ENCODE results near the gene RETN. TPM values are rescaled to one million over a fixed set of nuclear protein-coding genes. Genes with fewer than 3 reads are reported as not detected.

The RETN gene
- total RNA-seq, 1 donor from 2014 or later: not detected

DNA sequence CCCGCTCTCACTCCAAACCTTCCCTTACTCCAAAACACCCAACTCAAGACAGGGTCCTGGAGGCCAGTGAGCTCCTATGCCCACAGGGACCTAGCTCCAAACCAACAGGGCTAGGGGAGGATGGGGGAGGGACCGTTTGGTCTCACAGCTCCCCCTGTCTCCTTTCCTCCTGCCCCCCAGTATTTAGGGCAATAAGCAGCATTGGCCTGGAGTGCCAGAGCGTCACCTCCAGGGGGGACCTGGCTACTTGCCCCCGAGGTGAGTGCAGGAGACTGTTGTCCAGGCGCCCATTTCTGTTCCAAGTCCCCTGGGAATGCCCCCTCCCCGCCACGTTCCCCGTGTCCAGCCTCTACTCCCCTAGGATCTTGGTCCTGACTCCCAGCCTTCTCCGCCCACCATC is 792 bp downstream of the RETN start:
- FAIRE-seq: no peak
- peaks cover 8% of the 10 kb centered on the region for H3K27me3 ChIP-seq (ENCODE audit: control insufficient read depth, insufficient read depth, low read length)
- no peaks in the 10 kb centered on the region for H3K36me3 ChIP-seq (ENCODE audit: control insufficient read depth, insufficient read depth, low read length)
- no peak overlapping the region for H3K4me3 ChIP-seq (ENCODE audit: low read depth, low read length)
- TF ChIP-seq, protein P1, sequence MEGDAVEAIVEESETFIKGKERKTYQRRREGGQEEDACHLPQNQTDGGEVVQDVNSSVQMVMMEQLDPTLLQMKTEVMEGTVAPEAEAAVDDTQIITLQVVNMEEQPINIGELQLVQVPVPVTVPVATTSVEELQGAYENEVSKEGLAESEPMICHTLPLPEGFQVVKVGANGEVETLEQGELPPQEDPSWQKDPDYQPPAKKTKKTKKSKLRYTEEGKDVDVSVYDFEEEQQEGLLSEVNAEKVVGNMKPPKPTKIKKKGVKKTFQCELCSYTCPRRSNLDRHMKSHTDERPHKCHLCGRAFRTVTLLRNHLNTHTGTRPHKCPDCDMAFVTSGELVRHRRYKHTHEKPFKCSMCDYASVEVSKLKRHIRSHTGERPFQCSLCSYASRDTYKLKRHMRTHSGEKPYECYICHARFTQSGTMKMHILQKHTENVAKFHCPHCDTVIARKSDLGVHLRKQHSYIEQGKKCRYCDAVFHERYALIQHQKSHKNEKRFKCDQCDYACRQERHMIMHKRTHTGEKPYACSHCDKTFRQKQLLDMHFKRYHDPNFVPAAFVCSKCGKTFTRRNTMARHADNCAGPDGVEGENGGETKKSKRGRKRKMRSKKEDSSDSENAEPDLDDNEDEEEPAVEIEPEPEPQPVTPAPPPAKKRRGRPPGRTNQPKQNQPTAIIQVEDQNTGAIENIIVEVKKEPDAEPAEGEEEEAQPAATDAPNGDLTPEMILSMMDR (IDR thresholded peaks at IDR 0.05; ENCODE audit: insufficient read depth, low read length, severe bottlenecking): no peak
- DNase-seq (ENCODE audit: low read depth): no peak

DNA sequence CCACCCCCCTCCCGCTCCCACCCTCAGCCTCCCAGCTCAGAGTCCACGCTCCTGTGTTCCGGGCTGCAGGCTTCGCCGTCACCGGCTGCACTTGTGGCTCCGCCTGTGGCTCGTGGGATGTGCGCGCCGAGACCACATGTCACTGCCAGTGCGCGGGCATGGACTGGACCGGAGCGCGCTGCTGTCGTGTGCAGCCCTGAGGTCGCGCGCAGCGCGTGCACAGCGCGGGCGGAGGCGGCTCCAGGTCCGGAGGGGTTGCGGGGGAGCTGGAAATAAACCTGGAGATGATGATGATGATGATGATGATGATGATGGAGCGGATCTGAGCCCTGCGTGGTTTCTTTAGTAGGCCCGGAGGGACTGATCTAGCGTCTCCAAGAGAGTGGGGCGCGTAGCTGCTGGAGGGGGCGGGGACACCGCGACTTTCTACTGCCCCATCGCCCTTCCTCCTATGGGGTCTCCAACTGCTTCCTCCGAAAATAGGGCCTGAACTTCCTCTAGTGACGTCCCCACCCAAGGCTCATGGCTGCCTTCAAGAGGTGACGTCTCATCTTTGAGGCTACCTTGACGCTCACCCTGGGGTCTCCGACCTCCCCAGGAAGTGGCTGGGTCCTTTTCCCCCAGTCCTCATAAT is 1.4 kb downstream of the RETN start:
- Histone ChIP-seq H3K27me3 (ENCODE audit: control insufficient read depth, insufficient read depth, low read length) (peaks cover 8% of the 10 kb centered on the region), H3K4me3 (ENCODE audit: low read depth, low read length) (no peak overlapping the region), H3K36me3 (ENCODE audit: control insufficient read depth, insufficient read depth, low read length) (no peaks in the 10 kb centered on the region)
- DNase-seq (ENCODE audit: low read depth) (no peak), FAIRE-seq (no peak)
- TF ChIP-seq, protein P1 (IDR thresholded peaks at IDR 0.05; ENCODE audit: insufficient read depth, low read length, severe bottlenecking): no peak

DNA sequence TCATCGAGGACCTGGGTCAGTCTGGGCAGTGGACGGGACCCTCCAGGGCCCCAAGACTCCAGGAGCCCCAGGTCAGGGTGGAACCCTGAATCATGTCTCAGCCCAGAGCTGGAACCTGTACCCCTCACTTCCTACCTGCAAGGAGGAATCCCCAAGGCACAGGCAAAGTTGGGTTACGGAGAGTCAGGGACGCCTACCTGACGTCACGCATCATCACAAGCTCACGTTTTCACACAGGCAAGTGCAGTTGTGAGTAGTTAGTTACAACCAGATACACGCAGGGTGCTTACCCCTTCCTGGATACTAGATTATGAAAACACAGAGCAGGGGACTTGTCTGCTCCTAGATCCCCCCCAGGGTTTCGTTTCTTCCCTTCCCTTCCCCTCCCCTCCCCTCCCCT is 1.9 kb downstream of the RETN start:
- DNase-seq (ENCODE audit: low read depth) (no peak), FAIRE-seq (no peak)
- Histone ChIP-seq H3K27me3 (ENCODE audit: control insufficient read depth, insufficient read depth, low read length) (peaks cover 8% of the 10 kb centered on the region), H3K36me3 (ENCODE audit: control insufficient read depth, insufficient read depth, low read length) (no peaks in the 10 kb centered on the region), H3K4me3 (ENCODE audit: low read depth, low read length) (no peak overlapping the region)
- TF ChIP-seq, protein P1 (IDR thresholded peaks at IDR 0.05; ENCODE audit: insufficient read depth, low read length, severe bottlenecking): no peak

DNA sequence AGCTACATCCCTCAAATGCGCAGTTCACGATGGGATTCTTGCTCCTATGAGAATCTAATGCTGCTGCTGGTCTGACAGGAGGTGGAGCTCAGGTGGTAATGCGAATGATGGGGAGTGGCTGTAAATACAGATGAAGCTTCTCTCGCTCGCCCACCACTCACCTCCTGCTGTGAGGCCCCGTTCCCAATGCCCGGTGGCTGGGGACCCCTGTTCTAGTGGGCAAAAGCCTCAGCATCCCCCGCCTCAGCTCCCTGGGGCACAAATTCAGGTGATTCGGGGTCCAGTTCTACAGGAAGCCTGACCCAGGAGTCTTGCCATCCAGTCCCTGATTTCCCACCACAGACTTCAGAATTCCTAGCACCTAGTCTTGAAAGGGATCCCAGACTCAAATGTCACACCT is 3.7 kb downstream of the RETN start:
- Histone ChIP-seq H3K4me3 (ENCODE audit: low read depth, low read length) (no peak overlapping the region), H3K27me3 (ENCODE audit: control insufficient read depth, insufficient read depth, low read length) (peaks cover 8% of the 10 kb centered on the region), H3K36me3 (ENCODE audit: control insufficient read depth, insufficient read depth, low read length) (no peaks in the 10 kb centered on the region)
- DNase-seq (ENCODE audit: low read depth): no peak
- FAIRE-seq: no peak
- TF ChIP-seq, protein P1 (IDR thresholded peaks at IDR 0.05; ENCODE audit: insufficient read depth, low read length, severe bottlenecking): no peak

DNA sequence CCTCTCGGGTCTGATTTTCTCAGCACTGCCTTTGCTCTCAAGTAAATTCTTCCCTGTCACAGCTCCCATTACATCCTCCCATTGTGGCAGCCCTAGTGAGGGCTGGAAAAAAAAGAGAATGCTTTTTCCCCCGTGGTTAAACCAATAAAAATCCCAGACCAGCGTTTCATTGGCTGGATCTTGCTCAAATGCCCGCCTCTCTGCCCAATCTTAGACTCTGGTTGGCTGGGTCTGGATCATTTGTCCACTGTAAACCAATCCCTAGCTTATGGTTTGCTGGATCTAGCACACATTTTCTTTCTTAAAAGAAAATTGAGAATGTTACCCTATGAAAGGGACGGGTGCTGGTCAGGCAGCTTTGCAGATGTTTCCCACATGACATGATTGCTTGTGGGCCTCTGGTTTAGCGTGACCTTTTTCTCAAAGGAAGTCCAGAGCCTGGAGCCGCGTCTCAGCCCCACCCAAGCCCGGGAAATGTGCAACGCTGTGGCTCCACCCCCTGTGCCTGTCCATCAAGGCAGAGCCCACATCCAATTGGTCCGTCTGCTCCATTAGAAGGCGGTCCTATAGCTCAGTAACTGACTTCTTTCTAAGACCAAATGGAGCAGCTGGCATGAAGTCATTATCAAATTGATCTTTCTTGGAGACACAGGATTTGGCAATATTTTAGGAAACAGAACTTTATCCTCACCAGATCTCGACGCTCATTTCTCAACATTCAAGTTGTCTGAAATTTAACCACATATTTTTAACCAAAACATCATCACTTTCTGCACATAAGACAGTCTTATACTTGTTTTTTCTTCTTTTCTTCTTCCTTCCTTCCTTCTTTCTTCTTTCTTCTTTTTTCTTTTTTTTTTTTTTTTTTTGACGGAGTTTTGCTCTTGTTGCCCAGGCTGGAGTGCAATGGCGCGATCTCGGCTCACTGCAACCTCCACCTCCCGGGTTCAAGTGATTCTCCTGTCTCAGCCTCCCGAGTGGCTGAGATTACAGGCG is 5.5 kb downstream of the RETN start:
- no peak overlapping the region for H3K4me3 ChIP-seq (ENCODE audit: low read depth, low read length)
- no peak for FAIRE-seq
- peak; percentile 32 for DNase-seq (ENCODE audit: low read depth)
- TF ChIP-seq, protein P1 (IDR thresholded peaks at IDR 0.05; ENCODE audit: insufficient read depth, low read length, severe bottlenecking): no peak
- peaks cover 7% of the 10 kb centered on the region for H3K27me3 ChIP-seq (ENCODE audit: control insufficient read depth, insufficient read depth, low read length)
- no peaks in the 10 kb centered on the region for H3K36me3 ChIP-seq (ENCODE audit: control insufficient read depth, insufficient read depth, low read length)

Data from bronchial epithelial cell (primary cell).